Measurements from ENCODE around the gene FOXP2. TPM values are rescaled to one million over a fixed set of nuclear protein-coding genes. Genes with fewer than 3 reads are reported as not detected.

FOXP2 gene
- total and polyA plus RNA-seq, 4 experiments from 2014 or later, result not detected

- Mint-ChIP-seq H3K36me3 (no peaks in the 10 kb centered on the region), H3K27ac (no peak overlapping the region), H3K9me3 (no peaks in the 10 kb centered on the region), H3K27me3 (peaks cover 0 to 3% of the 10 kb centered on the region in 2 donors), H3K4me1 (no peaks in the 10 kb centered on the region), H3K4me3 (no peak overlapping the region)
- DNase-seq, result no peak
- no peak overlapping the region for H3K27ac ChIP-seq (ENCODE audit: low read depth, low read length)
- no peaks in the 10 kb centered on the region for H3K27me3 ChIP-seq (ENCODE audit: insufficient read depth, low read length)
- POLR2A ChIA-PET (ENCODE audit: partially characterized antibody), result no interaction called here
- CTCF ChIA-PET (ENCODE audit: partially characterized antibody), result no interaction called here
- intact Hi-C loops (cut with micrococcal nuclease), result no loop called here
- no peak overlapping the region for H3K4me3 ChIP-seq (ENCODE audit: low read length in 2 of 2)
- no peaks in the 10 kb centered on the region for H3K36me3 ChIP-seq (ENCODE audit: insufficient read depth, low read length)
- H3K4me1 ChIP-seq (ENCODE audit: insufficient read depth, low read length), result no peaks in the 10 kb centered on the region
- no peaks in the 10 kb centered on the region for H3K9me3 ChIP-seq (ENCODE audit: control insufficient read depth in 1 of 2, low read length in 2 of 2)
These were observed 257.0 kb downstream of the FOXP2 start for GRCh38 chr7:114671563-114672123.

- no peak for DNase-seq
- no peak overlapping the region for H3K4me3 Mint-ChIP-seq
- no peak overlapping the region for H3K4me3 ChIP-seq (ENCODE audit: low read length in 2 of 2)
- H3K36me3 ChIP-seq (ENCODE audit: insufficient read depth, low read length), result no peaks in the 10 kb centered on the region
- no peaks in the 10 kb centered on the region for H3K4me1 Mint-ChIP-seq
- no peaks in the 10 kb centered on the region for H3K9me3 Mint-ChIP-seq
- ChIA-PET CTCF (ENCODE audit: partially characterized antibody) (no interaction called here), POLR2A (ENCODE audit: partially characterized antibody) (no interaction called here)
- no peaks in the 10 kb centered on the region for H3K27me3 ChIP-seq (ENCODE audit: insufficient read depth, low read length)
- H3K27me3 Mint-ChIP-seq, result no peaks in the 10 kb centered on the region
- H3K9me3 ChIP-seq (ENCODE audit: control insufficient read depth in 1 of 2, low read length in 2 of 2), result no peaks in the 10 kb centered on the region
- H3K27ac ChIP-seq (ENCODE audit: low read depth, low read length), result no peak overlapping the region
- no peaks in the 10 kb centered on the region for H3K4me1 ChIP-seq (ENCODE audit: insufficient read depth, low read length)
- no peak overlapping the region for H3K27ac Mint-ChIP-seq
- intact Hi-C loops (cut with micrococcal nuclease), result no loop called here
- no peaks in the 10 kb centered on the region for H3K36me3 Mint-ChIP-seq
These were observed 263.5 kb downstream of the FOXP2 start for GRCh38 chr7:114678116-114678515.

DNA sequence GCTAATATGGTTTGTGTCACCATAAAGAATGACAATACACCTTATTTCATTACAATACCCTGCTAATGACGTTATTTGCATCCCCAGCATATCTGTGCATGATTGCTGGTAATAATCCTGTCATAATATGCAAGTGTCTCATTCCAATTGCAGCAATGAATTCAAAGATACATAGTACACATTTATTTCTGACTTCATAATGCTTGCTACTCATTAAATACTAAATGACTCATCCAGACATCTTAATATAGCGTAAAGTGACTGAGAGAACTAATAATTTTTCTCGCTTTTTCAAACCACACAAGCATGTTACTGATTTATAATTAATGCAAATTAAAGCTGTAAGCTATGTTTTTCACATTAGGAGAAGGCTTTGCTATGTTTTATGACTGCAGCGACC is 272.6 kb downstream of the FOXP2 start:
- no peak for DNase-seq
- ChIA-PET CTCF (ENCODE audit: partially characterized antibody) (no interaction called here), POLR2A (ENCODE audit: partially characterized antibody) (no interaction called here)
- no peak overlapping the region for H3K4me3 ChIP-seq (ENCODE audit: low read length in 2 of 2)
- H3K9me3 Mint-ChIP-seq, result no peaks in the 10 kb centered on the region
- H3K9me3 ChIP-seq (ENCODE audit: control insufficient read depth in 1 of 2, low read length in 2 of 2), result no peaks in the 10 kb centered on the region
- no peaks in the 10 kb centered on the region for H3K27me3 ChIP-seq (ENCODE audit: insufficient read depth, low read length)
- H3K36me3 ChIP-seq (ENCODE audit: insufficient read depth, low read length), result no peaks in the 10 kb centered on the region
- no peaks in the 10 kb centered on the region for H3K36me3 Mint-ChIP-seq
- H3K4me1 ChIP-seq (ENCODE audit: insufficient read depth, low read length), result no peaks in the 10 kb centered on the region
- intact Hi-C loops (cut with micrococcal nuclease), result no loop called here
- H3K4me1 Mint-ChIP-seq, result no peaks in the 10 kb centered on the region
- no peak overlapping the region for H3K27ac Mint-ChIP-seq
- H3K27me3 Mint-ChIP-seq, result peaks cover 0 to 1% of the 10 kb centered on the region in 2 donors
- no peak overlapping the region for H3K4me3 Mint-ChIP-seq
- H3K27ac ChIP-seq (ENCODE audit: low read depth, low read length), result no peak overlapping the region

DNA sequence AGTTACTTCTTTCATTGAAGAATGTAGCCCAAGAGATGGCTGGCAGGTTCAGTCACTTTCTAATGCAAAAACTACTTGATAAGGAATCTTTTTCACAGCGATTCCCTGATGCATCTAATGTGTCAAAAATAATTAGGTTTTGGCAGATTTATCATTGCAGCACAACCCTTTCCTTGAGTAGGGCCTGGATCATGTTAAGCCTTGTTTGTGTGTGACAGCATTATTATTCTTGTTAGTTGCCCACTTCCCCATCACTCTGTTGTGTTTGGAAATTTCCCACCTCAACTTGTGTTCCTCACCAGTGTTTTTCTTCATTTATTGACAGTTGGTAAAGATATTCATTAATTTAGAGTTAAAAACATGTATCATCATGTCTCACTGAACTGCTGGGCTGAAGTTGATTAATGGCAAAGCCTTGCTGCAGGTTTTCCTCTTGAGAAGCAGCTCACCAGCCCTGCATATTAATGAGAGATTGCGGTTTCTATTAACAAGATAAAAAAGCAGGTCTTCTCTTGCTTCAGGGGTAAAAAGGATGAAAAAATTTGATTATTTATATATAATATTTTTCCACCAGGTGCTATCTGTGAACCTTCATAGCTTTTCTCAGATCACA is 273.9 kb downstream of the FOXP2 start:
- Histone ChIP-seq H3K36me3 (ENCODE audit: insufficient read depth, low read length) (no peaks in the 10 kb centered on the region), H3K27me3 (ENCODE audit: insufficient read depth, low read length) (no peaks in the 10 kb centered on the region), H3K4me3 (ENCODE audit: low read length in 2 of 2) (no peak overlapping the region), H3K27ac (ENCODE audit: low read depth, low read length) (no peak overlapping the region), H3K4me1 (ENCODE audit: insufficient read depth, low read length) (no peaks in the 10 kb centered on the region), H3K9me3 (ENCODE audit: control insufficient read depth in 1 of 2, low read length in 2 of 2) (no peaks in the 10 kb centered on the region)
- H3K36me3 Mint-ChIP-seq, result no peaks in the 10 kb centered on the region
- no peak overlapping the region for H3K4me3 Mint-ChIP-seq
- POLR2A ChIA-PET (ENCODE audit: partially characterized antibody), result no interaction called here
- no peaks in the 10 kb centered on the region for H3K9me3 Mint-ChIP-seq
- intact Hi-C loops (cut with micrococcal nuclease), result no loop called here
- no peak overlapping the region for H3K27ac Mint-ChIP-seq
- H3K4me1 Mint-ChIP-seq, result no peaks in the 10 kb centered on the region
- CTCF ChIA-PET (ENCODE audit: partially characterized antibody), result no interaction called here
- H3K27me3 Mint-ChIP-seq, result peaks cover 0 to 1% of the 10 kb centered on the region in 2 donors
- DNase-seq, result no peak

GRCh38 chr7:114689406-114689805 is 274.8 kb downstream of the FOXP2 start:
- Mint-ChIP-seq H3K4me3 (no peak overlapping the region), H3K9me3 (no peaks in the 10 kb centered on the region), H3K4me1 (no peaks in the 10 kb centered on the region), H3K27me3 (peaks cover 0 to 1% of the 10 kb centered on the region in 2 donors), H3K36me3 (no peaks in the 10 kb centered on the region), H3K27ac (no peak overlapping the region)
- H3K9me3 ChIP-seq (ENCODE audit: control insufficient read depth in 1 of 2, low read length in 2 of 2), result no peaks in the 10 kb centered on the region
- ChIA-PET CTCF (ENCODE audit: partially characterized antibody) (no interaction called here), POLR2A (ENCODE audit: partially characterized antibody) (no interaction called here)
- H3K4me3 ChIP-seq (ENCODE audit: low read length in 2 of 2), result no peak overlapping the region
- DNase-seq, result no peak
- no peak overlapping the region for H3K27ac ChIP-seq (ENCODE audit: low read depth, low read length)
- intact Hi-C loops (cut with micrococcal nuclease), result no loop called here
- no peaks in the 10 kb centered on the region for H3K4me1 ChIP-seq (ENCODE audit: insufficient read depth, low read length)
- H3K36me3 ChIP-seq (ENCODE audit: insufficient read depth, low read length), result no peaks in the 10 kb centered on the region
- H3K27me3 ChIP-seq (ENCODE audit: insufficient read depth, low read length), result no peaks in the 10 kb centered on the region

GRCh38 chr7:114691605-114692004 is 277.0 kb downstream of the FOXP2 start:
- no peaks in the 10 kb centered on the region for H3K36me3 ChIP-seq (ENCODE audit: insufficient read depth, low read length)
- H3K4me1 ChIP-seq (ENCODE audit: insufficient read depth, low read length), result no peaks in the 10 kb centered on the region
- CTCF ChIA-PET (ENCODE audit: partially characterized antibody), result interaction anchor here (0.7 kb wide), 1 partner anchor 12 kb away, joined by 3 read pairs; no protein-coding TSS in a partner anchor
- no peaks in the 10 kb centered on the region for H3K27me3 ChIP-seq (ENCODE audit: insufficient read depth, low read length)
- H3K9me3 Mint-ChIP-seq, result no peaks in the 10 kb centered on the region
- no peaks in the 10 kb centered on the region for H3K4me1 Mint-ChIP-seq
- H3K4me3 Mint-ChIP-seq, result no peak overlapping the region
- H3K27ac ChIP-seq (ENCODE audit: low read depth, low read length), result no peak overlapping the region
- POLR2A ChIA-PET (ENCODE audit: partially characterized antibody), result no interaction called here
- DNase-seq, result no peak
- H3K36me3 Mint-ChIP-seq, result no peaks in the 10 kb centered on the region
- intact Hi-C loops (cut with micrococcal nuclease), result no loop called here
- H3K27me3 Mint-ChIP-seq, result peaks cover 0 to 1% of the 10 kb centered on the region in 2 donors
- no peak overlapping the region for H3K4me3 ChIP-seq (ENCODE audit: low read length in 2 of 2)
- H3K27ac Mint-ChIP-seq, result no peak overlapping the region
- no peaks in the 10 kb centered on the region for H3K9me3 ChIP-seq (ENCODE audit: control insufficient read depth in 1 of 2, low read length in 2 of 2)

- no peaks in the 10 kb centered on the region for H3K9me3 Mint-ChIP-seq
- H3K27me3 ChIP-seq (ENCODE audit: insufficient read depth, low read length), result no peaks in the 10 kb centered on the region
- H3K4me3 ChIP-seq (ENCODE audit: low read length in 2 of 2), result no peak overlapping the region
- H3K27ac Mint-ChIP-seq, result no peak overlapping the region
- POLR2A ChIA-PET (ENCODE audit: partially characterized antibody), result no interaction called here
- no peak for DNase-seq
- CTCF ChIA-PET (ENCODE audit: partially characterized antibody), result no interaction called here
- no peaks in the 10 kb centered on the region for H3K9me3 ChIP-seq (ENCODE audit: control insufficient read depth in 1 of 2, low read length in 2 of 2)
- no peaks in the 10 kb centered on the region for H3K4me1 Mint-ChIP-seq
- no peaks in the 10 kb centered on the region for H3K36me3 Mint-ChIP-seq
- intact Hi-C loops (cut with micrococcal nuclease), result no loop called here
- no peaks in the 10 kb centered on the region for H3K4me1 ChIP-seq (ENCODE audit: insufficient read depth, low read length)
- H3K4me3 Mint-ChIP-seq, result no peak overlapping the region
- H3K36me3 ChIP-seq (ENCODE audit: insufficient read depth, low read length), result no peaks in the 10 kb centered on the region
- H3K27me3 Mint-ChIP-seq, result peaks cover 0 to 1% of the 10 kb centered on the region in 2 donors
- H3K27ac ChIP-seq (ENCODE audit: low read depth, low read length), result no peak overlapping the region
These were observed 280.6 kb downstream of the FOXP2 start for GRCh38 chr7:114695182-114695581.
